GM19193 (cell line): ENCODE results near the gene CRK.

ENCODE experiments used
- POLR2A ChIP-seq: IDR thresholded peaks from 4 replicates; pipeline ENCODE4 v1.6.1; 2011; ENCODE audit not compliant: insufficient read depth, insufficient read length; ENCODE audit errors: extremely low read depth

The CRK gene

GRCh38 chr17:1478418-1478817 lies 22.4 kb upstream of the CRK start:
- no peak for TF ChIP-seq POLR2A

- TF ChIP-seq POLR2A: no peak
Measured at GRCh38 chr17:1475321-1475854, 19.4 kb upstream of the CRK start.

GRCh38 chr17:1474402-1475189 lies 18.6 kb upstream of the CRK start:
- TF ChIP-seq POLR2A: peak; percentile 39

GRCh38 chr17:1473841-1474240 lies 17.8 kb upstream of the CRK start:
- TF ChIP-seq POLR2A: peak; percentile 3

GRCh38 chr17:1473170-1473569 lies 17.1 kb upstream of the CRK start:
- no peak for TF ChIP-seq POLR2A

GRCh38 chr17:1471911-1472821 lies 16.1 kb upstream of the CRK start:
- TF ChIP-seq POLR2A: no peak

GRCh38 chr17:1471490-1471889 lies 15.5 kb upstream of the CRK start:
- no peak for TF ChIP-seq POLR2A

GRCh38 chr17:1470755-1471462 lies 14.9 kb upstream of the CRK start:
- no peak for TF ChIP-seq POLR2A

GRCh38 chr17:1470071-1470754 lies 14.2 kb upstream of the CRK start:
- no peak for TF ChIP-seq POLR2A

GRCh38 chr17:1469231-1469852 lies 13.3 kb upstream of the CRK start:
- TF ChIP-seq POLR2A: no peak

- TF ChIP-seq POLR2A: no peak
Measured at GRCh38 chr17:1467898-1468492, 12.0 kb upstream of the CRK start.

GRCh38 chr17:1467258-1467657 lies 11.2 kb upstream of the CRK start:
- TF ChIP-seq POLR2A: no peak

- no peak for TF ChIP-seq POLR2A
Measured at GRCh38 chr17:1464186-1464585, 8.2 kb upstream of the CRK start.
